Activated naive CD8-positive, alpha-beta T cell treated with anti-CD3 and anti-CD28 coated beads for 36 hours (primary cell): ENCODE data around the gene AS3MT. TPM values are rescaled to one million over a fixed set of nuclear protein-coding genes. Genes with fewer than 3 reads are reported as not detected.
"Not testable (repeated sequence)": the region's sequence is repeated elsewhere in the genome, so short reads cannot be mapped to it uniquely, and the experiment has no call there.

Experiments
- DNase-seq: peaks from one replicate; pipeline ENCODE4 v3.0.0; 2021
- H3K27ac Mint-ChIP-seq: one replicate; pipeline ENCODE4 v1.8.0; 2022; ENCODE audit warnings: mild to moderate bottlenecking, moderate library complexity, mixed read lengths
- H3K27me3 Mint-ChIP-seq: one replicate; pipeline ENCODE4 v1.8.0; 2022; ENCODE audit warnings: mild to moderate bottlenecking, mixed read lengths
- H3K36me3 Mint-ChIP-seq: one replicate; pipeline ENCODE4 v1.8.0; 2021; ENCODE audit warnings: mild to moderate bottlenecking, mixed read lengths
- H3K4me1 Mint-ChIP-seq: one replicate; pipeline ENCODE4 v1.8.0; 2021; ENCODE audit warnings: mixed read lengths
- H3K4me3 Mint-ChIP-seq: one replicate; pipeline ENCODE4 v1.8.0; 2022; ENCODE audit warnings: mild to moderate bottlenecking, moderate library complexity, mixed read lengths
- H3K9me3 Mint-ChIP-seq: one replicate; pipeline ENCODE4 v1.8.0; 2022; ENCODE audit warnings: mixed read lengths
- total RNA-seq, 2 experiments: library from RNA; stranded (reverse); gene quantifications; one replicate each; pipeline ENCODE4 v1.2.3, GENCODE V29; 2021

AS3MT gene
- total RNA-seq, 2 experiments from 2014 or later, result 1.2 TPM; not detected in 1

GRCh38 chr10:102926842-102927241 is 57.6 kb downstream of the AS3MT start:
- H3K27ac Mint-ChIP-seq, result no peak overlapping the region
- H3K9me3 Mint-ChIP-seq, result no peaks in the 10 kb centered on the region
- DNase-seq, result no peak
- peaks cover 9% of the 10 kb centered on the region for H3K36me3 Mint-ChIP-seq
- no peak overlapping the region for H3K4me3 Mint-ChIP-seq
- peaks cover 33% of the 10 kb centered on the region for H3K4me1 Mint-ChIP-seq
- H3K27me3 Mint-ChIP-seq, result no peaks in the 10 kb centered on the region

DNA sequence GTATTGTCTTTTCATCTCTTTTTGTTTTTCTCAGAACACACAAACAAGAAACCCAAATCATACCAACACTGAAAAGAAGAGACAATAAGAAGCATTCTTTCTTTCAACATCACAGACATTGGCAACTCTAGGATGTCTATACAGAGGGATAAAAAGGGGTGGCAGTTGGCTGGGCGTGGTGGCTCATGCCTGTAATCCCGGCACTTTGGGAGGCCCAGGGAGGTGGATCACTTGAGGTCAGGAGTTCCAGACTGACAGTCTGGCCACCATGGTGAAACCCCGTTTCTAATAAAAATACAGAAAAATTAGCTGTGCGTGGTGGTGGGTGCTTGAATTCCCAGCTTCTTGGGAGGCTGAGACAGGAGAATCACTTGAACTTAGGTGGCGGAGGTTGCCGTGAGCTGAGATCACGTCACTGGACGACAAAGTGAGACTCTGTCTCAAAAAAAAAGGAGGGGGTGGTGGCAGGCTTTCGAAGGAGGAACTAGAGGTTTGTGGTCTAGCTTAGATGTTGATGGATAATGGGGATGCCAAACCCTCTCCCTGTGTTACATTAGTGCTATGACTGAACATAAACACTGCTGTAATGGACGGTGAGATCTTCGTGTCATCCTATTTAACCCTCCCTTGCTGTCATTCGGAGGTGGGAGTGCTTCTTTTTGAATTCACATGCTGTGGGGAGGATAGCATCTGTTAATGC is 58.2 kb downstream of the AS3MT start:
- DNase-seq, result no peak
- Mint-ChIP-seq H3K36me3 (peaks cover 6% of the 10 kb centered on the region), H3K27me3 (no peaks in the 10 kb centered on the region), H3K27ac (peak overlapping the region; percentile 3), H3K9me3 (no peaks in the 10 kb centered on the region), H3K4me1 (peaks cover 27% of the 10 kb centered on the region), H3K4me3 (no peak overlapping the region)

- H3K36me3 Mint-ChIP-seq, DNase-seq, H3K4me3 Mint-ChIP-seq, H3K27me3 Mint-ChIP-seq, H3K27ac Mint-ChIP-seq, H3K9me3 Mint-ChIP-seq: not testable (repeated sequence)
- peaks cover 20% of the 10 kb centered on the region for H3K4me1 Mint-ChIP-seq
These were observed 59.2 kb downstream of the AS3MT start for GRCh38 chr10:102928442-102928841.

GRCh38 chr10:102930720-102931119 is 61.5 kb downstream of the AS3MT start:
- Mint-ChIP-seq H3K36me3 (peaks cover 9% of the 10 kb centered on the region), H3K4me1 (peaks cover 5% of the 10 kb centered on the region), H3K9me3 (no peaks in the 10 kb centered on the region), H3K27me3 (no peaks in the 10 kb centered on the region), H3K27ac (no peak overlapping the region), H3K4me3 (no peak overlapping the region)
- no peak for DNase-seq

GRCh38 chr10:102931643-102932042 is 62.4 kb downstream of the AS3MT start:
- H3K27me3 Mint-ChIP-seq, result no peaks in the 10 kb centered on the region
- peaks cover 15% of the 10 kb centered on the region for H3K4me1 Mint-ChIP-seq
- H3K9me3 Mint-ChIP-seq, result no peaks in the 10 kb centered on the region
- DNase-seq, result no peak
- no peak overlapping the region for H3K4me3 Mint-ChIP-seq
- H3K27ac Mint-ChIP-seq, result no peak overlapping the region
- peaks cover 9% of the 10 kb centered on the region for H3K36me3 Mint-ChIP-seq

GRCh38 chr10:102935505-102935904 is 66.2 kb downstream of the AS3MT start:
- no peaks in the 10 kb centered on the region for H3K27me3 Mint-ChIP-seq
- H3K36me3 Mint-ChIP-seq, result peaks cover 5% of the 10 kb centered on the region
- H3K27ac Mint-ChIP-seq, result no peak overlapping the region
- peaks cover 12% of the 10 kb centered on the region for H3K4me1 Mint-ChIP-seq
- H3K4me3 Mint-ChIP-seq, result no peak overlapping the region
- no peak for DNase-seq
- no peaks in the 10 kb centered on the region for H3K9me3 Mint-ChIP-seq

GRCh38 chr10:102935939-102936605 is 66.8 kb downstream of the AS3MT start:
- Mint-ChIP-seq H3K4me3 (no peak overlapping the region), H3K4me1 (peaks cover 12% of the 10 kb centered on the region), H3K36me3 (peaks cover 3% of the 10 kb centered on the region), H3K9me3 (no peaks in the 10 kb centered on the region), H3K27ac (no peak overlapping the region), H3K27me3 (no peaks in the 10 kb centered on the region)
- no peak for DNase-seq

- Mint-ChIP-seq H3K4me3 (no peak overlapping the region), H3K27me3 (no peaks in the 10 kb centered on the region), H3K27ac (no peak overlapping the region)
These were observed 72.1 kb downstream of the AS3MT start for GRCh38 chr10:102941401-102941800.

GRCh38 chr10:102945449-102945848 is 76.2 kb downstream of the AS3MT start:
- no peak for DNase-seq
- Mint-ChIP-seq H3K9me3 (no peaks in the 10 kb centered on the region), H3K27me3 (no peaks in the 10 kb centered on the region), H3K36me3 (peaks cover 3% of the 10 kb centered on the region), H3K4me1 (no peaks in the 10 kb centered on the region), H3K4me3 (no peak overlapping the region), H3K27ac (no peak overlapping the region)

More at GRCh38 chr10:102941401-102941800, 72.1 kb downstream of the AS3MT start:
- Mint-ChIP-seq H3K9me3 (no peaks in the 10 kb centered on the region), H3K4me1 (peaks cover 5% of the 10 kb centered on the region), H3K36me3 (peaks cover 3% of the 10 kb centered on the region)
- DNase-seq, result no peak

GRCh38 chr10:102945962-102946361 is 76.7 kb downstream of the AS3MT start:
- no peaks in the 10 kb centered on the region for H3K27me3 Mint-ChIP-seq
- no peak overlapping the region for H3K27ac Mint-ChIP-seq
- no peak for DNase-seq
- no peaks in the 10 kb centered on the region for H3K9me3 Mint-ChIP-seq
- H3K4me3 Mint-ChIP-seq, result no peak overlapping the region
- peaks cover 3% of the 10 kb centered on the region for H3K36me3 Mint-ChIP-seq
- no peaks in the 10 kb centered on the region for H3K4me1 Mint-ChIP-seq

DNA sequence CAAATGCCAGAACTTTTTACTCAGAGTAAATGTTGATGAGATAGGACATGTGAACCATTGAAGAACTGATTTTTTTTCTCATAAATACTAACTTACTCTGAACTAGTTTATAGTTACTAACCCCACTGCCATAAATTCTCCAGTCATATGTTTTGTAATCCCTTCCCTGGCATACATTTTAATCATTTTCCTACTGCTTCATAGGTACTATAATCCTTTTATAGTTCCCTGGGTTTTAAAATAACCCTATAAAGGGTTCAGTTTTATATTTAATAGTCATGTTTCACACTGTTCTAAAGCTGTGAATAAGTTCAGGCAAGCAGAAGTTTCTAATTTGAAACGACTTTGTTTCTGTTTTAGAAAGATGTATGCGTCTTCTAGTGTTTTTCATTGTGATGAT is 77.7 kb downstream of the AS3MT start:
- DNase-seq, result no peak
- H3K27me3 Mint-ChIP-seq, result no peaks in the 10 kb centered on the region
- H3K27ac Mint-ChIP-seq, result no peak overlapping the region
- H3K36me3 Mint-ChIP-seq, result no peaks in the 10 kb centered on the region
- H3K4me3 Mint-ChIP-seq, result no peak overlapping the region
- H3K9me3 Mint-ChIP-seq, result no peaks in the 10 kb centered on the region
- no peaks in the 10 kb centered on the region for H3K4me1 Mint-ChIP-seq

GRCh38 chr10:102948176-102948575 is 78.9 kb downstream of the AS3MT start:
- no peak for DNase-seq
- no peak overlapping the region for H3K4me3 Mint-ChIP-seq
- no peaks in the 10 kb centered on the region for H3K36me3 Mint-ChIP-seq
- no peak overlapping the region for H3K27ac Mint-ChIP-seq
- no peaks in the 10 kb centered on the region for H3K4me1 Mint-ChIP-seq
- H3K27me3 Mint-ChIP-seq, result no peaks in the 10 kb centered on the region
- H3K9me3 Mint-ChIP-seq, result no peaks in the 10 kb centered on the region

DNA sequence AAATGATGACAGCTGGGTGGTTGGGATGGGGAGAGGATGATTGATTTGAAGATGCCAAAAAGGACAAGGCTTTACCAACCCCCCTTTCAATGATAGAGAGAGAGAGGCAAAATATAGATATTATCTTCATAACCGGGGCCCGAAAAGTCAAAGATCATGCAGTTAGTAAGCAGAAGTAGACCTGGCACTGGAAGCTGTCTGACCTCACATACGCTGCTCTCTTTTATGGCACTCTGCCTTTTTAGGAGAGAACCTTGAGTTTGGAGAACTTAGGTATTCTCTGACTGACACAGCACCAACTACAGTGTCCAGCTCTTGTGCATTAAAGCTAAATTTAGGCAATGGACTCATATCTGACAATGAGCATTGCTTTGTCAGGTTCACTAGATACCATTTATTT is 79.5 kb downstream of the AS3MT start:
- Mint-ChIP-seq H3K27ac (no peak overlapping the region), H3K4me3 (no peak overlapping the region), H3K4me1 (no peaks in the 10 kb centered on the region), H3K36me3 (no peaks in the 10 kb centered on the region), H3K9me3 (no peaks in the 10 kb centered on the region), H3K27me3 (no peaks in the 10 kb centered on the region)
- DNase-seq, result no peak

GRCh38 chr10:102949916-102950315 is 80.6 kb downstream of the AS3MT start:
- Mint-ChIP-seq H3K9me3 (no peaks in the 10 kb centered on the region), H3K4me1 (no peaks in the 10 kb centered on the region), H3K36me3 (peaks cover 5% of the 10 kb centered on the region), H3K4me3 (no peak overlapping the region), H3K27ac (no peak overlapping the region), H3K27me3 (no peaks in the 10 kb centered on the region)
- no peak for DNase-seq

DNA sequence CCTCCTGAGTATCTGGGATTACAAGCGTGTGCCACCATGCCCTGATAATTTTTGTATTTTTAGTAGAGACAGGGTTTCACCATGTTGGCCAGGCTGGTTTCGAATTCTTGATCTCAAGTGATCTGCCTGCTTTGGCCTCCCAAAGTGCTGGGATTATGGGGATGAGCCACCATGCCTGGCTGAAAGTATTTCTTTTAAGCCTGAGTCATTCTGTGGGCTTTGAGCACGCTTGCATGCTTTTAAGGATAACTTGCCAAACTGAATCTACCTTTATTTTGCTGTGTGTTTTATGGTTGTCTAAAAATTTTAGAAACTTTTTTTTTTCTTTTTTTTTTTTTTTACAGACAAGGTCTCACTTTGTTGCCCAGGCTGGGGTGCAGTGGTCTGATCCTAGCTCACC is 82.0 kb downstream of the AS3MT start:
- H3K36me3 Mint-ChIP-seq, result peaks cover 7% of the 10 kb centered on the region
- no peak for DNase-seq
- H3K4me3 Mint-ChIP-seq, result no peak overlapping the region
- no peak overlapping the region for H3K27ac Mint-ChIP-seq
- no peaks in the 10 kb centered on the region for H3K9me3 Mint-ChIP-seq
- H3K27me3 Mint-ChIP-seq, result no peaks in the 10 kb centered on the region
- no peaks in the 10 kb centered on the region for H3K4me1 Mint-ChIP-seq
